ENCODE measurements around the gene ACTR1B.

Gene ACTR1B

DNA sequence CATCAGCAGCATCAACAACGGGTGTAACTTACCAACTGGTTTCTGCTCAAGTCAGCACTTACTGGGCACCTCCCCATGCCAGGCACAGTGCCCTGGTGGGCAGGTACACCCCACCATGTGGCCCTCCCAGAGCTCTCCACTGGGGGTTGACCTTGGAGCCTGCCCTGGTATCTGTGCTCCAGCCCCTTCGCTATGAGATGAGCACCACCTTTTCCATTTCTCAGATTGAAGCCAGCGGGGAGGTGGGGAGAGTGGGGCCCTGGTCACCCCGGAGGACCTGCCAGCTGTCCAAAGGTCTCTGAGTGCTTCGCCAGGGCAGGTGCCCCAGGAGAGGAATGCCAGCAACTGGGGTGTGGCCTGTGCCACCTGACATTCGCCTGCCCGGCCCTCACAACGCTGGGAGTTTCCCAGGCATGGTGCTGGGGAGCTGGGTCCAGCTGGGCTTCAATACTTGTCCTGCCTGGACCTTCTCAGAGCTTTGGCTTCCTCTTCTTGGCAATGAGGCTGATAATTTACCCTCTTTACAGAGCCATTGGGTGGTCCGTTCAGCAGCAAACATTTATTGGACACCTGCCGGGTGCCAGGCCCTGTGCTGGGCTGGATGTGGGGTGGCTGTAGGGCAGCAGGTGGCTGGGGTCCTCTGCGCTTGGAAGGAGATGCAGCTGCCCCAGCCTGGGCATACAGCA, 43.7 kb upstream of the ACTR1B start:
- peaks cover 10% of the 10 kb centered on the region for H3K4me1 Mint-ChIP-seq
- H3K27ac Mint-ChIP-seq, result no peak overlapping the region
- TF ChIP-seq, protein P1, sequence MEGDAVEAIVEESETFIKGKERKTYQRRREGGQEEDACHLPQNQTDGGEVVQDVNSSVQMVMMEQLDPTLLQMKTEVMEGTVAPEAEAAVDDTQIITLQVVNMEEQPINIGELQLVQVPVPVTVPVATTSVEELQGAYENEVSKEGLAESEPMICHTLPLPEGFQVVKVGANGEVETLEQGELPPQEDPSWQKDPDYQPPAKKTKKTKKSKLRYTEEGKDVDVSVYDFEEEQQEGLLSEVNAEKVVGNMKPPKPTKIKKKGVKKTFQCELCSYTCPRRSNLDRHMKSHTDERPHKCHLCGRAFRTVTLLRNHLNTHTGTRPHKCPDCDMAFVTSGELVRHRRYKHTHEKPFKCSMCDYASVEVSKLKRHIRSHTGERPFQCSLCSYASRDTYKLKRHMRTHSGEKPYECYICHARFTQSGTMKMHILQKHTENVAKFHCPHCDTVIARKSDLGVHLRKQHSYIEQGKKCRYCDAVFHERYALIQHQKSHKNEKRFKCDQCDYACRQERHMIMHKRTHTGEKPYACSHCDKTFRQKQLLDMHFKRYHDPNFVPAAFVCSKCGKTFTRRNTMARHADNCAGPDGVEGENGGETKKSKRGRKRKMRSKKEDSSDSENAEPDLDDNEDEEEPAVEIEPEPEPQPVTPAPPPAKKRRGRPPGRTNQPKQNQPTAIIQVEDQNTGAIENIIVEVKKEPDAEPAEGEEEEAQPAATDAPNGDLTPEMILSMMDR (IDR thresholded peaks at IDR 0.05; ENCODE audit: unreplicated experiment in 3 of 3), result no peak
- H3K9me3 Mint-ChIP-seq, result no peaks in the 10 kb centered on the region
- H3K36me3 Mint-ChIP-seq (ENCODE audit: low read depth), result no peaks in the 10 kb centered on the region
- no peak overlapping the region for H3K4me3 Mint-ChIP-seq
- H3K27me3 Mint-ChIP-seq (ENCODE audit: low read depth), result peaks cover 3% of the 10 kb centered on the region

DNA sequence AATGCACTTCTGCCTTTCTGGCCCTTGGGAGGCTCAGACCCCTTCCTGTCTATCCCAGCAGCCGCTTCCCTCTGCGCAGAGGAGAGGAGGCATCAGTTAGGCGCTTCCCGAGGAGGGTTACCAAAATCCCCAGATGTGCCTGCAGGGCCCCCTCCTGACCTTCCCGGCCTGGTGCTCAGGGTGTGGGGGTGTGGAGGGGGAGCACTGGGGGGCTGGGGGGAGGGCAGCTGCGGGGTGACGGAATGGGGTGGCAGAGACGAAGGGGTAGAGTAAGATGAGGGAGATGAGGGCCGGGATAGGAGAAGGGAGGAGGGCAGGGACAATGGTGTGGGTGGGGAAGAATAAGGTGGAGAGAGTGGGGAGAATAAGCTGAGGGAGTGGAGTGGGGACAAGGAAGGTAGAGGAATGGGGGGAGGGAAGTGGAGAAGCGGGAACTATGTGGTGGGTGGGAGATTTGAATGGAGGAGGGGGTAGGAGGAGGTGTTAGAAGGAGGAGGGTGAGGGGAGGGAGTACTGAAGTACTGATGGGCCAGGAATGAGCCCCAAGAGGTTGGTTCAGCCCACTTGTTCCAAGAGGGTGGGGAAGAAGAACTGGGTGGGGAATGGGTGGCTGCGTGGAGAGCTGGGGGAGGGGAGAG, 43.0 kb upstream of the ACTR1B start:
- Mint-ChIP-seq H3K9me3 (no peaks in the 10 kb centered on the region), H3K4me1 (peaks cover 6% of the 10 kb centered on the region), H3K36me3 (ENCODE audit: low read depth) (no peaks in the 10 kb centered on the region), H3K27me3 (ENCODE audit: low read depth) (peaks cover 3% of the 10 kb centered on the region), H3K27ac (no peak overlapping the region), H3K4me3 (no peak overlapping the region)
- TF ChIP-seq, protein P1 (IDR thresholded peaks at IDR 0.05; ENCODE audit: unreplicated experiment in 3 of 3), result no peak

DNA sequence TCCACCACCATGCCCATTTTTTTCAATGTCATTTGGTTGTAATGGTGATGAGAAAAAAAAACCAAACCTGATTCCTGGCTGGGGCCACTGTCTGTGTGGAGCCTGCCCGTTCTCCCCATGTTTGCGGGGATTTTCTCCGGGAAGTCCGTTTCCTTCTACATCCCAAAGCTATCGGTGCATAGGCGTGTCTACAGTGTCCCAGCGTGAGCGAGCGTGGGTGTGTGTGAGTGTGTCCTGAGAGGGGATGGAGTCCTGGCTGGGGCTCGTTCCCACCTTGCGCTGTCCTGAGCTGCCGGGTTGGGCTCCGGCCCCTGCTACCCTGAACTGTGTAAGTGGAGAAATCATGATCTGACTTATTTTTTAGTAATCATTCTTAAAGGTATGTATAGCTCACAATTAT, 42.3 kb upstream of the ACTR1B start:
- TF ChIP-seq, protein P1 (IDR thresholded peaks at IDR 0.05; ENCODE audit: unreplicated experiment in 3 of 3), result no peak
- no peak overlapping the region for H3K4me3 Mint-ChIP-seq
- H3K36me3 Mint-ChIP-seq (ENCODE audit: low read depth), result no peaks in the 10 kb centered on the region
- H3K27me3 Mint-ChIP-seq (ENCODE audit: low read depth), result peaks cover 3% of the 10 kb centered on the region
- no peaks in the 10 kb centered on the region for H3K9me3 Mint-ChIP-seq
- H3K4me1 Mint-ChIP-seq, result peaks cover 4% of the 10 kb centered on the region
- no peak overlapping the region for H3K27ac Mint-ChIP-seq

DNA sequence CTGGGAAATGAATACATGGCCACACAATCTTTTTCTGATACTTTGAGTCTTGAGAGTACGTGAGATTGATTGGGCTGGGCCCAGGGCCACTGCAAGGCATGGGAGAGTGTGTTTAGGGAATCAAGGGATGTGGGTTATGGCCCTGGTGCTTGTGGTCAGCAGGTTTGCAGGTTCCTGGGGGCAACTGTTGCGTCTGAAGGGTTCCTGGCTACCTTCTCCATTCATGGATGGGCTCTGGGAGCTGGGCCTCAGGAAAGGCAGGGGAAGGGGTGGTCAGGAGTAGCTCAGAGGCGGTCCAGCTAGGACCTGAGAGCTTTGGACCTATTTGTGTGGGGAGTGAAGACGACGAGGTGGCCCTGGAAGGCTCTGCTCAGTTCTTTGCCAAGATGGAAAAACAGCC, 41.1 kb upstream of the ACTR1B start:
- peaks cover 1% of the 10 kb centered on the region for H3K27me3 Mint-ChIP-seq (ENCODE audit: low read depth)
- peaks cover 2% of the 10 kb centered on the region for H3K4me1 Mint-ChIP-seq
- TF ChIP-seq, protein P1 (IDR thresholded peaks at IDR 0.05; ENCODE audit: unreplicated experiment in 3 of 3), result no peak
- no peak overlapping the region for H3K4me3 Mint-ChIP-seq
- H3K36me3 Mint-ChIP-seq (ENCODE audit: low read depth), result no peaks in the 10 kb centered on the region
- H3K27ac Mint-ChIP-seq, result no peak overlapping the region
- no peaks in the 10 kb centered on the region for H3K9me3 Mint-ChIP-seq

DNA sequence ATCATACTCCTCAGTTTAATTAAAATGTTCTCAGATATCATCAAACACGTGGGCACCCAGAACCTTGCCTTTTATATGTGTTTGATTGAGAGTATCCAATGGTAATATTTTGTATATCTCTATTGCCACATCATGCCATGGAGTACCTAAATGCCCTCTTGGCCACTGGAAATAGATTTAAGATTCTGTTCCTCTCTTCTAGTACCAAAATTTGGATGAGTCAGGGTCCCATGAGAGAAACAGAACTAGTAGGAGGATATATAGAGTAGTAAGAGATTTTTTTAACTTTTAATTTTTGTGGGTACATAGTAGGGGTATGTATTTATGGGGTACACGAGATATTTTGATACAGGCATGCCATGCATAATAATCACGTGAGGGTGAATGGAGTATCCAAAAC, 39.9 kb upstream of the ACTR1B start:
- Mint-ChIP-seq H3K27ac (no peak overlapping the region), H3K4me3 (no peak overlapping the region), H3K27me3 (ENCODE audit: low read depth) (no peaks in the 10 kb centered on the region), H3K9me3 (no peaks in the 10 kb centered on the region), H3K36me3 (ENCODE audit: low read depth) (no peaks in the 10 kb centered on the region), H3K4me1 (no peaks in the 10 kb centered on the region)
- TF ChIP-seq, protein P1 (IDR thresholded peaks at IDR 0.05; ENCODE audit: unreplicated experiment in 3 of 3), result no peak
